ENCODE measurements around the gene PIK3AP1.

DNA sequence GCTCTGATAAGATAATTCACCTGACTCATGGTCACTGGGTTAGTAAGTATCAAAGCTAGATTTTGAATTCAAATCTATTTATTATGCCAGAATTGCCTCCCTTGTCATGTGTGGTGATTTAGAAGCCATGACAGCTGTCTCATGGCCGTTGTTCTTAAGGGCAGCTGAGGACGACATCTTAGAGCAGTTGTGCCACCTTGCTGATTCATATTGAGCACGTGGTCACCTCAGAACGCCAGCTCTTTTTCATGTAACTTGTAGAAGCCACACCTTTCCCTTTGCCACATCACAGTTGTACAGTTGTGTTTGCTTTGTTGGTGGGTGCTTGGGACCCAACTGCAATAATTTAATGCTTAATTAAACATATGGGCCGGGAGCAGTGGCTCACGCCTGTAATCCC, 4.3 kb upstream of the PIK3AP1 start:
- no peak for TF ChIP-seq POLR2AphosphoS5 (IDR thresholded peaks at IDR 0.05; ENCODE audit: borderline replicate concordance, low read depth, low read length)
- no peak for TF ChIP-seq EZH2 (IDR thresholded peaks at IDR 0.05)
- TF ChIP-seq FOXP2 (optimal IDR thresholded peaks at IDR 0.05; ENCODE audit: control extremely low read depth, extremely low read length, insufficient read depth) = no peak

All from SK-N-MC (cell line).